HG03354 (cell line): ENCODE results near the gene CFAP54.
"Not testable (repeated sequence)": the region's sequence is repeated elsewhere in the genome, so short reads cannot be mapped to it uniquely, and the experiment has no call there.

ENCODE experiments used
- ATAC-seq: cut with Tn5 transposase; IDR thresholded peaks from one replicate; pipeline ENCODE4 v1.9.1; 2021; ENCODE audit warnings: mild to moderate bottlenecking; ENCODE audit not compliant: unreplicated experiment, poor library complexity, severe bottlenecking

The CFAP54 gene

DNA sequence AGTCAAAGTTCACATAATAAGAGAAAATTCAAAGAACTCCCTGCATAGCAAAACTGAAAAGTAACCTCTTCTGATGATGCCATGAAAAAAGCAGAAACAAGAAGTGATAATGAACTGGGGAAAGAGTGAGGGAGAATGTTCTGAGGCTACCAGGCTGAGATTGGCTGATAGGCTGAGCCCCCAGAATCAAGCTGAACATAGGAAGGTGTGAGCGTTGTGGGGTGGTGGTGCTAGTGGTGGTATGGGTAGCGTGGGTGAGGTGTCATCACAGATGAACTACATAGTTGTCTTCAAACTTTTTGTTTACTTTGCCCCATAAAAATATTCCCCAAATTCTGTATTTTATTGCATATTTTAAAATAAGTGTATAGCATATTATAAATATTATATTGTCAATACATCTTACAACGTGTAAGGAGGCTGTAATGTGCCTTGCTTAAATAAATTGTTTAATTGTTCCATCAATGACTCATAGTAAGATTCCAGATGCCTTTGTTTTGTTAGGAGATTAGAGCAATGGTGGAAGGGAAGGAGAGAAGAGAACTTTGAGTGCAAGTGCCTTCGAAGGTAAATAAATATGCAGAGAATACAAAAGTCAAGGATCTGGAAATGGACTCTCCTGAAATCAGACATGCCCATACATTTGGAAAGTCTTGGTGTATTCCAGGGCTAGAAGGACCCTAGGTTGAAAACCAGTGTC lies 15.8 kb upstream of the CFAP54 start:
- ATAC-seq, result no peak

DNA sequence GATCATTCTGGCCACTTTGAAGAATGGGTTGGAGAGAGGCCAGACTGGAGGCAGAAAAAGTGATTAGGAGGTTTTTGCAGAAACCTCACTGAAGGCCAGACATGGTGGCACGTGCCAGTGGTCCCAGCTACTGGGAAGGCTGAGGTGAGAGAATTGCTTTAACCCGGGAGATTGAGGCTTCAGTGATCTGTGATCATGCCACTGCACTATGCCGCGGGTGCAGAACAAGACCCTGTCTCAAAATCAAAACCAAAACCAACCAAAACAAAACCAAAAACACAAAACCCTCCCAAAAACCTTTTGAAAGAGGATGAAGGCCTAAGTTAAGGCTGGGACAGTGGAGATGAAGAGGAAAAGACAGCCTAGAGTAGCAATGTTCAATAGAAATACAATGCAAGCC lies 15.2 kb upstream of the CFAP54 start:
- no peak for ATAC-seq

- ATAC-seq, result no peak
These were observed 11.4 kb upstream of the CFAP54 start for GRCh38 chr12:96478011-96478410.

- no peak for ATAC-seq
These were observed 7.3 kb upstream of the CFAP54 start for GRCh38 chr12:96482086-96482485.

GRCh38 chr12:96483116-96483515 lies 6.3 kb upstream of the CFAP54 start:
- ATAC-seq, result no peak

DNA sequence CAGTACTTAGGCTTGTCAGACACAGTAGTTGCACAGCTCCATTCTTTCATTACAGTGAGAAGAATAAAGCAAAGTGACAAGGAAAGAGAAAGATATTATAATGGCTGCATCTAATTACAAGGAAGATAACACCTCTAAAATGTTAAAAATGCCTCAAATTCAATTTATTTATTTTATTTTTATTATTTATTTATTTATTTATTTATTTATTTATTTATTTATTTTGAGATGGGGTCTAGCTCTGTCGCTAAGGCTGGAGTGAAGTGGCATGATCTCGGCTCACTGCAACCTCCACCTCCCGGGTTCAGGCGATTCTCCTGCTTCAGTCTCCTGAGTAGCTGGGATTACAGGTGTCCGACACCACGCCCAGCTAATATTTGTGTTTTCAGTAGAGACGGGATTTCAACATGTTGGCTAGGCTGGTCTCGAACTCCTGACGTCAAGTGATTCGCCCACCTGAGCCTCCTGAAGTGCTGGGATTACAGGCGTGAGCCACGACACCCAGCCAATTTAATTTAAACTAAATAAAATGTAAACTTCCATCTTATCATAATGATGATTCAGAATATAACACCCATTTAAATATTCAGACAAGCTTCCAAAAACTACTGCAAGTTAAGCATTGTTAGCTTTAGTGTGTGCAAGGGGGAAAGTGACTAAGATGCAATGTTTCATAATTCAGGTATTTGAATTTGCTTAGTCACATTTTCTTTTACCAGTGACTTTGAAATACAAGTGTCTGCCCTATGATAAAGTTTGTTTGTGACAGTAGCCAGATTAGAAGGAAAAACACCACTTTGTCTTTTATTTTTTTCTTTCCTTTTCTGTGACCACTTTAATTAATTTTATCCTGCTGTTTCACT lies 2.4 kb upstream of the CFAP54 start:
- ATAC-seq, result no peak

DNA sequence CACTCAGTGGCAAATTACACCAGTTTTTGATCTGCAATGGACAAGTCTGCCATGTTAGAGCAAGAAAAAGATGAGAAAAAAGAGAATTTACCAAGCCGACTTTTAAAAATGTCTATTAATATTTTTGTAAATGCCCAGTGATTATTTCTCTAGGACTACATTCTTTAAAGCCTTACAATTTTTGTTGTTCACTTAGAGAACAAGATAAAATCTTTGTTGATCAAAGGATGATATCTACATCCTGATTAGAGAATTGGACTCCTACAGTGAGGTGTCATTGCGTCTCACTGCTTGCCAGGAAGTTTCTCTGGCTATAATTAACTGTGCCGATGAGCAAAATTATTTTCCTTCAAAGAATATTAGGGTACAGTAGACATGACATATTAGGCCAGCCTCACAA lies 1.7 kb upstream of the CFAP54 start:
- no peak for ATAC-seq

DNA sequence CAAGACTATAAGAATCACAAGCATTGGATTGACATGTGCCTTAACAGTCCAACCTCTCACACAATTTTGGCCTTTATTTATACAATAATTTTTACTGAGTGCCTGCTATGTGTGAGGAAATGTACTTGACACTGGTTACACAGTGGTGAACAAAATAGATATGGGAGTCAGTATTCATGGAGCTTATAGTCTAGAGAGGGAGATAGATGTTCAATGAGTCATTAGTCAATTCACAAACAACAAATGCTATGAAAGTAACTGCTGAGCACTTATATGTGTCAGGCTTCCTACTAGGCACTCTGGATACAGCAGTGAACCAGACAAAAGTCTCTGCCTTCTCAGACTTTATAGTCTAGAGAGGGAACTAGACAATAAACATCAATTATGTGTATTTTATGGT lies 3.7 kb downstream of the CFAP54 start:
- no peak for ATAC-seq

DNA sequence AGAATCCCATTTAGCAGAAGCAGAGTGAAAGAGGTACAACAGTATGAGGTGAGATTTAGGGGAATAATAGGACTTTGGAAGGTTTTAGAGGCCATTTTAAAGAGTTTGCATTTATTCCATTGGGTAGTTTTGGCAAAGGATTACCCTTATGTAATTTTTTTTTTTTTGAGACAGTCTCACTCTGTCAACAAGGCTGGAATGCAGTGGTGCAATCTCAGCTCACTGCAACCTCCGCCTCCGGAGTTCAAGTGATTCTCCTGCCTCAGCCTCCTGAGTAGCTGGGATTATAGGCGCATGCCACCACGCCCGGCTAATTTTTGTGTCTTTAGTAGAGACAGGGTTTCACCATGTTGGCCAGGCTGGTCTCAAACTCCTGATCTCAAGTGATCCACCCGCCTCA lies 4.8 kb downstream of the CFAP54 start:
- not testable (repeated sequence) for ATAC-seq

- ATAC-seq, result no peak
These were observed 5.8 kb downstream of the CFAP54 start for GRCh38 chr12:96495155-96495554.

DNA sequence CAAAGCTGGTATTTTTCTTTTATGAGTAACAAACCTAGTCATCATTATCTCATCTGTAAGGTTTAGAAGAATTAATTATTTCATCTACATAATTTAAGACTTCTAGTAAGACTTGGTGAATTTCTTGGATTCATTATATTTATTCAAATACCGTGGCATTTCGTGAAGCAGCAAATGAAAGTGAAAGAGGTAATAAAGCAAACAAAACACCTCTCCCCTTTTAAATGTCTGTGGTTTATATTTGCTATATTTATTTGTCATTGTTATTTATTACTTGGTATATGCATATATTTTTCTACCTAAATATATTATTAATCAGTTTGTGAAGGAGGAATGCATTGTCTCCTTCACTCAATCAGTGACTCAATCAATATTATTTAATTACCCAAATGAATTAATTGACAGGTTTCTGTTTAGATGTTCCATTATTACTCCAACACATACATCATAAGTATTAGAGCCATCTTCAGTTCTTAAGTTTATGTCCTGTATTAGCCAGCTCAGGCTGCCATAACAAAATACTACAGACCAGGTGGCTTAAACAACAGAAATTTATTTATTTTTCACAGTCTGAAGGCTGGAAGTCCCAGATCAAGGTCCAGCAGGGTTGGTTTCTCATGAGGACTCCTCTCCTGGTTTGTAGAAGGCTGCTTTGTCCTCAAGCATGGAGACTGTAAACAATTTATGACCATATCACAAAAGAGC lies 6.6 kb downstream of the CFAP54 start:
- peak; percentile 71 for ATAC-seq

- ATAC-seq, result no peak
These were observed 7.6 kb downstream of the CFAP54 start for GRCh38 chr12:96496944-96497343.

GRCh38 chr12:96497855-96498254 lies 8.5 kb downstream of the CFAP54 start:
- ATAC-seq, result no peak

DNA sequence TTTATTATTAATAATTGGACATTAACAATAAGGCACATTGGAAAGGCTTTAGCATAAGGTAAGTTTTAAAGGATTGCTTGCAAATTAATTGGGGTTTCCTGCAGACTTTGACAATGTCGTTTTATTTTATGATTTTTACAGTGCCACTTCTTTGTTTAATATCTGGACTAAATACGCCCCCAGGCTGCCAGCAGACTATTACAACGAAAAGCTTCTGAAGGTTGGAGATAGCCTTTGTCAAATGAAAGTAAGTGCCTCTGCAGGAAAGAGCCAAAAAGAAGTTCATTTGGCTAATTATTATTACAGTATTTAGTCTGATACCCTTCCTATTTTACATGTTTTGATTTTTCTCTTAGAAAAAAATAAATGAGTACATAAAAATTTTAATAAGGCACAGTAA lies 11.3 kb downstream of the CFAP54 start:
- peak; percentile 23 for ATAC-seq

DNA sequence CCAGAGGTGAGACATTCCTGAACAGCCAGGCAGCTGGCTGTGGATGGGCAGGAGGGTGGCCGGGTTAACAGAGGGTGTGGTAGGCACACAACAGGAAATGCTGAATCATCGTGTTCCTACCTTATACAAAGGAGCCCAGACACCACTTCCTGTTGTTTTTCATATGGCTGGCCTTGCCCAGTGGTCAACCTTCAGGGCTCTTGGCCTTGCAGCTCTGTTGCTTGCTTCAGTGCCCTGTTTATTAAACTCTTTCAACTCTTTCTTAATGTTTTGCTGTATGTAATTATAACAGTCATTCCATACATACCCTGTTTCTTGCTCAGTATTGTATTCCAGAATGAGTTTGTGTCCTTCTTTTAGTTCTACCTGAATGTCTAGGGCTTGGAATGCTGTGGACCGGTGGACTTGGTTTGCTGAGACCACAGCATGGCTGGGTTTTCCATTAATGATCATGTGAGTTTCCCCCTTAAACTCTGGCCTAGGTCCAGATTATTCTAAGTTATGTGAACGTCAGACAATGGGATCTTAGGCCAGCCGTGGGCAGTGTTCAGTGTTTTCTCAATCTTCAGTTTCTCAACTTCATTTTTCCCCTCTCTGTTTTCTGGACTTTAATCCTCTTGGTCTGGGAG lies 11.9 kb downstream of the CFAP54 start:
- peak; percentile 84 for ATAC-seq

DNA sequence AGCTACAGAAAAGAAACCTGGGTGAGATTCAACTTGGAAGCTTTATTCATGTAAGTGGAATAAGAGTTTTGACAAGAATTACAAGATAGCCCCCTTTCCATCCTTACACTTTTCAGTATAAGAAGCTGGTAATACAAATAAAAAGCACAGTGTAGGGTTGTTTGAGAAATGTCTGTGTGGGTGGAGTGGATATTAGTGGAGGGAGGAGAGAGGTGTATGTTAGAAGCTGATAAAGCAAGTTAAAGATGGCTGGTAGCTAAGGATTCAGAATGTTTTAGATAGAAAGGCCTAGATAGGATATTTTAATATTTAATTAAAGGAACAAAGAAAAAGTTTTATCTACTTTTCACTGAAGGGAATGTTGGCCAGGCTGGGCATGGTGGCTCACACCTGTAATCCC lies 12.5 kb downstream of the CFAP54 start:
- ATAC-seq, result peak; percentile 15

- ATAC-seq, result peak; percentile 63
These were observed 13.1 kb downstream of the CFAP54 start for GRCh38 chr12:96502477-96502876.

GRCh38 chr12:96502949-96503532 lies 13.7 kb downstream of the CFAP54 start:
- no peak for ATAC-seq

DNA sequence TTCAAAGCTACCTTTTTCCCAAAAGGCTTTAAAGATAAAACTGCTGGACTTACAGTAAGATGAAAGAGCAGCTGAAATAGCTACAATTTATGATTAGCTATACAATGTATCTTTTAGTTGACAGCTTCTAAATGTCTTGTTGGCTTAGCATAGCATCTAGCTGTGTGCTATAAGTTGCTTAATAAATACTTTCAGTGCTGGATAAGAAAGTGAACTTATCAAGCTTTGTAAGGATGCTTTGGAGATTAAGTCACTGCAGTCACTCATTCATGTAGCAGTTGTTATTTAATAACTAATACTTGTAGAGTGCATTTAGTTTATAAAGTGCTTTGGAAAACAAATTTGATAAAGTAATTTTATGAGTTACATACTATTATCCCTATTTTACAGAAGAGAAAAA lies 14.6 kb downstream of the CFAP54 start:
- ATAC-seq, result no peak

DNA sequence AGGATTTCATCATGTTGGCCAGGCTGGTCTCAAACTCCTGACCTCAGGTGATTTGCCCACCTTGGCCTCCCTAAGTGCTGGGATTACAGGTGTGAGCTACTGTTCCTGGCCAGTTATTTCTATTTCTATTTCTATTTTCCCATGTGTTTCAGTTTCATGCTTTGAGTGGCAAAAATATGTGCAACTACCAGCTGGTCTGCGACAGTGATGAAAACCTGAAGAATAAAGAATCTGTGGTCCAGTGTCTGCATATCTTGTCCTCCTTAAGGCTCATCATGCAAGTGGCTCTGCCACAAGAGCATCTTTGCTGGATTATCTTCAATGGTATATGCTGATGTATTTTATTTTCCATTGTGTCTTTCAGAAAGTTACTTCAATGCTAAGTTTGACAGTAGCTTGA lies 17.4 kb downstream of the CFAP54 start:
- ATAC-seq, result no peak
